ENCODE data around the gene MNT.

The MNT gene

GRCh38 chr17:2427910-2428309 lies 27.1 kb upstream of the MNT start:
- no peak overlapping the region for H3K27ac Mint-ChIP-seq
- H3K27me3 Mint-ChIP-seq (ENCODE audit: low read depth), result no peaks in the 10 kb centered on the region
- no peak overlapping the region for H3K4me3 Mint-ChIP-seq
- H3K4me1 Mint-ChIP-seq (ENCODE audit: low read depth), result no peaks in the 10 kb centered on the region
- H3K9me3 Mint-ChIP-seq, result no peaks in the 10 kb centered on the region
- no peaks in the 10 kb centered on the region for H3K36me3 Mint-ChIP-seq (ENCODE audit: low read depth)

- Mint-ChIP-seq H3K36me3 (ENCODE audit: low read depth) (no peaks in the 10 kb centered on the region), H3K4me1 (ENCODE audit: low read depth) (no peaks in the 10 kb centered on the region), H3K9me3 (no peaks in the 10 kb centered on the region), H3K27me3 (ENCODE audit: low read depth) (no peaks in the 10 kb centered on the region), H3K27ac (no peak overlapping the region), H3K4me3 (no peak overlapping the region)
Measured at GRCh38 chr17:2427215-2427614, 26.4 kb upstream of the MNT start.

GRCh38 chr17:2423271-2423670 lies 22.4 kb upstream of the MNT start:
- H3K4me3 Mint-ChIP-seq, result no peak overlapping the region
- no peaks in the 10 kb centered on the region for H3K27me3 Mint-ChIP-seq (ENCODE audit: low read depth)
- H3K4me1 Mint-ChIP-seq (ENCODE audit: low read depth), result no peaks in the 10 kb centered on the region
- peaks cover 1% of the 10 kb centered on the region for H3K36me3 Mint-ChIP-seq (ENCODE audit: low read depth)
- H3K9me3 Mint-ChIP-seq, result no peaks in the 10 kb centered on the region
- no peak overlapping the region for H3K27ac Mint-ChIP-seq

- H3K27ac Mint-ChIP-seq, result no peak overlapping the region
- no peaks in the 10 kb centered on the region for H3K9me3 Mint-ChIP-seq
- no peak overlapping the region for H3K4me3 Mint-ChIP-seq
- H3K36me3 Mint-ChIP-seq (ENCODE audit: low read depth), result peaks cover 1% of the 10 kb centered on the region
- H3K27me3 Mint-ChIP-seq (ENCODE audit: low read depth), result no peaks in the 10 kb centered on the region
- H3K4me1 Mint-ChIP-seq (ENCODE audit: low read depth), result peaks cover 2% of the 10 kb centered on the region
Measured at GRCh38 chr17:2421315-2422147, 20.7 kb upstream of the MNT start.

GRCh38 chr17:2420176-2420575 lies 19.3 kb upstream of the MNT start:
- no peaks in the 10 kb centered on the region for H3K27me3 Mint-ChIP-seq (ENCODE audit: low read depth)
- no peaks in the 10 kb centered on the region for H3K9me3 Mint-ChIP-seq
- no peak overlapping the region for H3K27ac Mint-ChIP-seq
- peaks cover 1% of the 10 kb centered on the region for H3K36me3 Mint-ChIP-seq (ENCODE audit: low read depth)
- peaks cover 2% of the 10 kb centered on the region for H3K4me1 Mint-ChIP-seq (ENCODE audit: low read depth)
- H3K4me3 Mint-ChIP-seq, result no peak overlapping the region

DNA sequence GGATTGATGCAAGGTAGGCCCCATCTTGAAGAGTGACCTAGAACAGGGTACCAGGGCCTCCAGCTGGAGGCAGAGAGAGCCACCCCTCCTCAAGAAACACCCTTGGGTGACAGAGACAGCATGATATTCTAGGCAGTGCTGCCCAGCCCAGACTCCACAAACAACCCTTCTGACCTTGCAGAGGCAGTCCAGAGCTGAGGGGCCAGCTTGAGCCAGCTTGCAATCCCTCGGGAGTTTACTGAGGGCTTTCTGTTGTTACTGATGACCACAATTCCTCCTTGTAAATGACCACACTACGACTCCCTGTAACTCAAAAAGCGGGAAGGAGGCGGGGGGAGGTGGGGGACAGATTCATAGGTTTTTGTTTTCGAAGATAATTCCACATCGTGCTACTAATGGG lies 18.6 kb upstream of the MNT start:
- H3K9me3 Mint-ChIP-seq, result no peaks in the 10 kb centered on the region
- peaks cover 2% of the 10 kb centered on the region for H3K4me1 Mint-ChIP-seq (ENCODE audit: low read depth)
- no peaks in the 10 kb centered on the region for H3K27me3 Mint-ChIP-seq (ENCODE audit: low read depth)
- H3K27ac Mint-ChIP-seq, result no peak overlapping the region
- H3K4me3 Mint-ChIP-seq, result no peak overlapping the region
- peaks cover 1% of the 10 kb centered on the region for H3K36me3 Mint-ChIP-seq (ENCODE audit: low read depth)

DNA sequence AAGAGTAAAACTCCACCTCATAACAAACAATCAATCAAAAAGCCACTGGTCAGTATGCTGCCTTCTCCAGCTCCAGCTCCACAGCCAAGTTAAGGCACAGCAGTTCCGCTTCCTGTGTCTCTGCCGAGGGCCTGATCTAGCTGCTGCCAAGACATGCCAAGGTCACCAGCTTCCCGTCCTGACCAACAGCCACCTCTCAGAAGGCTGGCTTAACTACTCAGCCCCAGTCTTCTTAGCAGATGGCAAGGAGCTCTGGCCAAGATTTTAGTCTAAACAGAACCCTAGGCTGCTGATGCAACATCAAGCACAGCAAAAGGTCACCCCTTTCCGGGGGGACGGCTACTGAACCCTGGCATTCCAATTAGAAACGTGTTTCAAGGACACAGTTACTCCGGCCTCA lies 17.7 kb upstream of the MNT start:
- no peak overlapping the region for H3K4me3 Mint-ChIP-seq
- H3K9me3 Mint-ChIP-seq, result no peaks in the 10 kb centered on the region
- H3K27me3 Mint-ChIP-seq (ENCODE audit: low read depth), result no peaks in the 10 kb centered on the region
- H3K36me3 Mint-ChIP-seq (ENCODE audit: low read depth), result peaks cover 1% of the 10 kb centered on the region
- peaks cover 2% of the 10 kb centered on the region for H3K4me1 Mint-ChIP-seq (ENCODE audit: low read depth)
- H3K27ac Mint-ChIP-seq, result no peak overlapping the region

- Mint-ChIP-seq H3K27me3 (ENCODE audit: low read depth) (no peaks in the 10 kb centered on the region), H3K27ac (no peak overlapping the region), H3K4me1 (ENCODE audit: low read depth) (peaks cover 2% of the 10 kb centered on the region), H3K9me3 (no peaks in the 10 kb centered on the region), H3K4me3 (no peak overlapping the region), H3K36me3 (ENCODE audit: low read depth) (peaks cover 1% of the 10 kb centered on the region)
Measured at GRCh38 chr17:2416010-2416734, 15.3 kb upstream of the MNT start.

DNA sequence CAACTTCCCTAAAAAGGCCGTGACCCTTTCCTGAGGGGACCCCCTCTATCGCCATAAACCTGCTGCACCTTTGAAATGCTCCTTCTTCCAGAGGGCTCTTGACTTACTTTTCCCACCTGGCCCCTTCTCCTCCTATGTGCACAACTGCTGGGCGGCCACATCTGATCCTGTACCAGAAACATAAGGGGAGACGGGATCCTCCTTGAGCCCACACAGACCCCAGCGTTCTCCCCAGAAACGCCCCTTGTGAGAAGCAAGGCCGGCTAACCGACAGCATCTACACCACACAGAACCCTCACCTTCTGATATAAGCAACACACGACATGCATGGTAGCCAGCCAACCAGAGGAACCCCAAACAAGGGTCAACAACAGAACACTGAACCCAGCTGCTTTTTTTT lies 14.2 kb upstream of the MNT start:
- H3K9me3 Mint-ChIP-seq, result no peaks in the 10 kb centered on the region
- no peak overlapping the region for H3K27ac Mint-ChIP-seq
- H3K4me1 Mint-ChIP-seq (ENCODE audit: low read depth), result peaks cover 2% of the 10 kb centered on the region

GRCh38 chr17:2414446-2415064 lies 13.7 kb upstream of the MNT start:
- no peaks in the 10 kb centered on the region for H3K9me3 Mint-ChIP-seq
- H3K4me3 Mint-ChIP-seq, result no peak overlapping the region
- no peak overlapping the region for H3K27ac Mint-ChIP-seq
- H3K4me1 Mint-ChIP-seq (ENCODE audit: low read depth), result peaks cover 2% of the 10 kb centered on the region
- H3K27me3 Mint-ChIP-seq (ENCODE audit: low read depth), result no peaks in the 10 kb centered on the region
- no peaks in the 10 kb centered on the region for H3K36me3 Mint-ChIP-seq (ENCODE audit: low read depth)

More for the DNA sequence above, 14.2 kb upstream of the MNT start:
- H3K27me3 Mint-ChIP-seq (ENCODE audit: low read depth), result no peaks in the 10 kb centered on the region
- H3K36me3 Mint-ChIP-seq (ENCODE audit: low read depth), result no peaks in the 10 kb centered on the region
- H3K4me3 Mint-ChIP-seq, result no peak overlapping the region

DNA sequence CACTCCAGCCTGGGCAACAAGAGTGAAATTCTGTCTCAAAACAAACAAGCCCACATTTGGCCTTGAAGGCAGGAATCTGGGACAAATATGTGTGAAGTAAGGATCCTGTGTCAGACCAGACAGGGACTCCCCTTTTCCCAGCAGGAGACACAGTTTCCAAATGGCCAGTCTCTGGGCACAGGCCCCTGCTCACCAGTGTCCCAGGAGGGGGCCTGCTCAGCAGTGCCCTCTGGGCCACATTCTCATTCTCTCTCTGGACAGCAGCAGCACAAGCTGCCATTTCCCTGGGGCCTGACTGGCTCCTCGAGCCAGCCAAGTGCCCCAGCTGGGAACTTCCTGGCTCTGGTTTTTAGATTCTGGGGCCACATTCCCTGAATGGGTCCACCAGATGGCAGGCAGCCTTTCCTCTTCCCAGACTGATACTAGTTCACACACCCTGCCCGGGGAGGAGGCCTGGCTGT lies 11.7 kb upstream of the MNT start:
- no peaks in the 10 kb centered on the region for H3K9me3 Mint-ChIP-seq
- no peaks in the 10 kb centered on the region for H3K27me3 Mint-ChIP-seq (ENCODE audit: low read depth)
- H3K36me3 Mint-ChIP-seq (ENCODE audit: low read depth), result no peaks in the 10 kb centered on the region
- no peak overlapping the region for H3K27ac Mint-ChIP-seq
- H3K4me1 Mint-ChIP-seq (ENCODE audit: low read depth), result peaks cover 2% of the 10 kb centered on the region
- no peak overlapping the region for H3K4me3 Mint-ChIP-seq

DNA sequence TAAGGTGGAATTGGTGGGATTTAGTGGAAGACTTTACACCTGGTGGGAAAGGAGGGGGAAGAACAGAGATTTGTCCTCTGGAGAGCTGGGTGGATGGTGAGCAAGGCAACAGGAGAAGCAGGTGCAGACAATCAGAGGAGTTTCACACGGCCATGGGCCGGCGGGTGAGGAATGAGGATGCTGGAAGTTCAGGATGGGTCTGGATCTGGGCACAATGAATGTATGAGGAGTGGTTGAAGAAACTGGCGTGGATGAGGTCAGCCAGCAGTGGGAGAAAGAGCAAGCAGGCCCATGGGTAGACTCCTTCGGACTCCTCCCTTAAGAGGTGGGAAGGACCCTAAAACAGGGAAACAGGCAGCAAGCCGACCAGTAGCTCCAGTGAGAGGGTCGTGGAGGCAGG lies 10.1 kb upstream of the MNT start:
- no peak overlapping the region for H3K27ac Mint-ChIP-seq
- no peaks in the 10 kb centered on the region for H3K27me3 Mint-ChIP-seq (ENCODE audit: low read depth)
- no peaks in the 10 kb centered on the region for H3K9me3 Mint-ChIP-seq
- peaks cover 8% of the 10 kb centered on the region for H3K4me1 Mint-ChIP-seq (ENCODE audit: low read depth)
- H3K4me3 Mint-ChIP-seq, result no peak overlapping the region
- H3K36me3 Mint-ChIP-seq (ENCODE audit: low read depth), result no peaks in the 10 kb centered on the region

- H3K27ac Mint-ChIP-seq, result peak overlapping the region; percentile 81
Measured at GRCh38 chr17:2406903-2407790, 6.3 kb upstream of the MNT start.

DNA sequence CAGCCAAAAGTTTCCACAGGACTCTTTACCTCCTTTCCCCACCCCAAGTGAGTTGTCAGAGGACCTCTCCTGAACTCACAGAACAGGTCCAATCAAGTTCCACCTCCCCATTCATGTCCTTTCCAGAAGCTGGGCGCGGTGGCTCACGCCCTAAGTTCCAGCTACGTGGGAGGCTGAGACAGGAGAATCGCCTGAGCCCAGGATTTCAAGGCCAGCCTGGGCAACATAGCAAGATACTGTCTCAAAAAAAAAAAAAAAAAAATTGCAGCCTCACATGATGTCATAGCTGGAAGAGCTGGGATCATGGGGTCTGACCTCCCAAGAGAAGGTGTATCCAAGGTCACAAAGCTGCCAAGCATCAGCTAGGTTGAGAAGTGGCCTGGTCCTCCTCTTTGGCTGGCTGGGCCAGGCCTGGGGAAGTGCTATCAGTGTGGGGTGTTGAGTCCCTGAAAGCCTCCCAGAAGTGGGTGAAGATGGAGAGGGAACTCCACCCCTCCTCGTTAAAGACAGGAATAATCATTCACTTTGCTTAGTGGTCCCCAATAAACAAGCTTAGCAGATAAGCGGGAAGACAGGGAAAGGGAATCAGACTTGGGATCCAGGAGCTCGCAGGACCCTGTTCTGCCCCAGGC lies 5.5 kb upstream of the MNT start:
- no peaks in the 10 kb centered on the region for H3K36me3 Mint-ChIP-seq (ENCODE audit: low read depth)
- peaks cover 23% of the 10 kb centered on the region for H3K4me1 Mint-ChIP-seq (ENCODE audit: low read depth)
- H3K27me3 Mint-ChIP-seq (ENCODE audit: low read depth), result no peaks in the 10 kb centered on the region
- H3K9me3 Mint-ChIP-seq, result no peaks in the 10 kb centered on the region
- H3K4me3 Mint-ChIP-seq, result no peak overlapping the region
- H3K27ac Mint-ChIP-seq, result peak overlapping the region; percentile 81

More at GRCh38 chr17:2406903-2407790, 6.3 kb upstream of the MNT start:
- Mint-ChIP-seq H3K9me3 (no peaks in the 10 kb centered on the region), H3K4me3 (peak overlapping the region; percentile 29), H3K36me3 (ENCODE audit: low read depth) (no peaks in the 10 kb centered on the region), H3K27me3 (ENCODE audit: low read depth) (no peaks in the 10 kb centered on the region), H3K4me1 (ENCODE audit: low read depth) (peaks cover 21% of the 10 kb centered on the region)

Data from T-helper 1 cell treated with Interleukin-12 subunit alpha and Interleukin-12 subunit beta and Interleukin-4 antibody, amounts not matched to agents 30 μg/mL and 1 μg/mL, for 36 hours (primary cell).